Stimulated activated CD4-positive, alpha-beta T cell treated with anti-CD3 and anti-CD28 coated beads, Interleukin-2, amount 100 ng/mL, for 4 hours (primary cell): Measurements from ENCODE around the gene PSMD14.
"Not testable (repeated sequence)": the region's sequence is repeated elsewhere in the genome, so short reads cannot be mapped to it uniquely, and the experiment has no call there.

Experiments used
- DNase-seq: peaks from one replicate; pipeline ENCODE4 v3.0.0-alpha.2; 2020; ENCODE audit warnings: low read depth

Gene PSMD14

GRCh38 chr2:161337247-161337646, 29.0 kb downstream of the PSMD14 start:
- no peak for DNase-seq

GRCh38 chr2:161339532-161339931, 31.3 kb downstream of the PSMD14 start:
- not testable (repeated sequence) for DNase-seq

GRCh38 chr2:161340930-161341413, 32.7 kb downstream of the PSMD14 start:
- not testable (repeated sequence) for DNase-seq

- no peak for DNase-seq
These were observed 35.0 kb downstream of the PSMD14 start for GRCh38 chr2:161343235-161343634.

- DNase-seq = no peak
These were observed 36.5 kb downstream of the PSMD14 start for GRCh38 chr2:161344692-161345091.

- DNase-seq = no peak
These were observed 43.5 kb downstream of the PSMD14 start for GRCh38 chr2:161351678-161352077.

GRCh38 chr2:161352719-161353118, 44.5 kb downstream of the PSMD14 start:
- DNase-seq = no peak

- DNase-seq = no peak
These were observed 45.3 kb downstream of the PSMD14 start for GRCh38 chr2:161353543-161353942.

- DNase-seq = no peak
These were observed 45.9 kb downstream of the PSMD14 start for GRCh38 chr2:161354106-161354505.

- no peak for DNase-seq
These were observed 46.9 kb downstream of the PSMD14 start for GRCh38 chr2:161355106-161355505.

GRCh38 chr2:161355983-161356382, 47.8 kb downstream of the PSMD14 start:
- no peak for DNase-seq

GRCh38 chr2:161357097-161357496, 48.9 kb downstream of the PSMD14 start:
- DNase-seq = no peak

GRCh38 chr2:161358838-161359237, 50.6 kb downstream of the PSMD14 start:
- DNase-seq = no peak

GRCh38 chr2:161360095-161360654, 52.0 kb downstream of the PSMD14 start:
- not testable (repeated sequence) for DNase-seq

GRCh38 chr2:161362568-161363166, 54.4 kb downstream of the PSMD14 start:
- no peak for DNase-seq

- no peak for DNase-seq
These were observed 59.5 kb downstream of the PSMD14 start for GRCh38 chr2:161367675-161368074.

GRCh38 chr2:161369311-161369710, 61.1 kb downstream of the PSMD14 start:
- no peak for DNase-seq

- no peak for DNase-seq
These were observed 62.8 kb downstream of the PSMD14 start for GRCh38 chr2:161370981-161371380.

- DNase-seq = no peak
These were observed 63.6 kb downstream of the PSMD14 start for GRCh38 chr2:161371869-161372268.

GRCh38 chr2:161373942-161374341, 65.7 kb downstream of the PSMD14 start:
- DNase-seq = no peak

GRCh38 chr2:161374446-161374845, 66.2 kb downstream of the PSMD14 start:
- no peak for DNase-seq

GRCh38 chr2:161379740-161380139, 71.5 kb downstream of the PSMD14 start:
- DNase-seq = no peak

- no peak for DNase-seq
These were observed 73.3 kb downstream of the PSMD14 start for GRCh38 chr2:161381546-161381945.

- DNase-seq = no peak
These were observed 74.5 kb downstream of the PSMD14 start for GRCh38 chr2:161382747-161383146.
